PC-3 (cell line): Measurements from ENCODE around the gene BDNF. TPM values are rescaled to one million over a fixed set of nuclear protein-coding genes. Genes with fewer than 3 reads are reported as not detected.

Experiments used
- ATAC-seq: fragments of 200-7000 bp; cut with Tn5 transposase; 2 replicates; pipeline ENCODE4 v1.9.1; 2020; ENCODE audit warnings: mild to moderate bottlenecking, moderate library complexity
- BruUV-seq: library from RNA; stranded (reverse); fragments of 400-500 nt; replicated peaks from 2 replicates; lab custom pipeline; 2021; lab: Mats Ljungman, UMichigan
- CTCF ChIA-PET: fragments of 300-600 bp; sonication (Branson Sonifier 250); formaldehyde crosslinking; loops from one replicate; lab custom pipeline; 2022; ENCODE audit warnings: antibody characterized with exemption; lab: Charles Lee
- POLR2A ChIA-PET: fragments of 300-600 bp; sonication (Branson Sonifier 250); formaldehyde crosslinking; loops from one replicate; lab custom pipeline; 2022; ENCODE audit warnings: antibody characterized with exemption; ENCODE audit not compliant: unreplicated experiment; lab: Charles Lee
- DNase-seq: peaks from one replicate; pipeline ENCODE4 v3.0.0-alpha.2; 2015
- H2AFZ ChIP-seq: fragments of 300-600 bp; sonication (generic); 2 replicates; pipeline ENCODE4 v1.6.0; 2016; ENCODE audit warnings: antibody characterized with exemption, low read length
- H3F3A ChIP-seq: fragments of 300-600 bp; sonication (generic); one replicate; pipeline ENCODE4 v1.6.0; 2017; ENCODE audit warnings: antibody characterized with exemption, low read length, control low read depth, mild to moderate bottlenecking; ENCODE audit not compliant: unreplicated experiment
- H3K27ac ChIP-seq: fragments of 300-600 bp; sonication (generic); 2 replicates; pipeline ENCODE4 v1.5.1; 2016; ENCODE audit warnings: mild to moderate bottlenecking, low read length
- H3K27me3 ChIP-seq: fragments of 300-600 bp; sonication (generic); 2 replicates; pipeline ENCODE4 v1.6.1; 2016; ENCODE audit warnings: low read length, mixed read lengths
- H3K36me3 ChIP-seq: fragments of 300-600 bp; sonication (generic); 2 replicates; pipeline ENCODE4 v1.6.1; 2016; ENCODE audit warnings: low read depth, mixed run types, low read length, mixed read lengths
- H3K4me1 ChIP-seq: fragments of 300-600 bp; sonication (generic); 2 replicates; pipeline ENCODE4 v1.5.1; 2016; ENCODE audit warnings: low read length; ENCODE audit not compliant: insufficient read depth
- H3K4me2 ChIP-seq: fragments of 300-600 bp; sonication (generic); 2 replicates; pipeline ENCODE4 v1.6.0; 2016; ENCODE audit warnings: low read length
- H3K4me3 ChIP-seq: fragments of 300-600 bp; sonication (generic); 2 replicates; pipeline ENCODE4 v1.5.1; 2016; ENCODE audit warnings: mild to moderate bottlenecking, low read length, mixed read lengths
- H3K79me2 ChIP-seq: fragments of 300-600 bp; sonication (generic); 2 replicates; pipeline ENCODE4 v1.6.1; 2017; ENCODE audit warnings: low read length, mixed read lengths
- H3K9ac ChIP-seq: fragments of 300-600 bp; sonication (generic); 2 replicates; pipeline ENCODE4 v1.6.0; 2016; ENCODE audit warnings: mild to moderate bottlenecking, low read length
- H3K9me2 ChIP-seq: fragments of 300-600 bp; sonication (generic); replicated peaks from 2 replicates; pipeline ENCODE4 v1.6.1; 2016; ENCODE audit warnings: mixed run types, low read length, mixed read lengths
- H3K9me3 ChIP-seq: fragments of 300-600 bp; sonication (generic); 2 replicates; pipeline ENCODE4 v1.6.1; 2016; ENCODE audit warnings: low read length, mixed read lengths
- H4K20me1 ChIP-seq: fragments of 300-600 bp; sonication (generic); 2 replicates; pipeline ENCODE4 v1.6.1; 2016; ENCODE audit warnings: low read length, mixed read lengths
- EZH2 ChIP-seq: fragments of 300-600 bp; sonication (generic); IDR thresholded peaks from one replicate; pipeline ENCODE4 v1.6.1; 2017; ENCODE audit warnings: antibody characterized with exemption, mild to moderate bottlenecking, low read length; ENCODE audit not compliant: unreplicated experiment
- EZH2phosphoT487 ChIP-seq: fragments of 300-600 bp; sonication (generic); IDR thresholded peaks from 2 replicates; pipeline ENCODE4 v1.6.1; 2018; ENCODE audit warnings: mild to moderate bottlenecking, antibody characterized with exemption, low read length, borderline replicate concordance
- intact Hi-C: fragments of 100-400 bp; cut with micrococcal nuclease; formaldehyde crosslinking; loops from 2 replicates; pipeline ENCODE4 v1.9.0; 2023
- total RNA-seq: library from RNA; depleted of rRNA; stranded (reverse); fragments of >200 nt; gene quantifications from 2 replicates; pipeline ENCODE4 v1.2.3, GENCODE V29; 2014
- TF ChIP-seq, protein P1 (sequence below): fragments of 300-600 bp; sonication (generic); conservative IDR thresholded peaks from 2 replicates; pipeline ENCODE4 v1.5.1; 2017; ENCODE audit warnings: antibody characterized with exemption, low read depth, mild to moderate bottlenecking, low read length

BDNF gene
- total RNA-seq, 1 experiment from 2014 or later: 3.8 TPM

DNA sequence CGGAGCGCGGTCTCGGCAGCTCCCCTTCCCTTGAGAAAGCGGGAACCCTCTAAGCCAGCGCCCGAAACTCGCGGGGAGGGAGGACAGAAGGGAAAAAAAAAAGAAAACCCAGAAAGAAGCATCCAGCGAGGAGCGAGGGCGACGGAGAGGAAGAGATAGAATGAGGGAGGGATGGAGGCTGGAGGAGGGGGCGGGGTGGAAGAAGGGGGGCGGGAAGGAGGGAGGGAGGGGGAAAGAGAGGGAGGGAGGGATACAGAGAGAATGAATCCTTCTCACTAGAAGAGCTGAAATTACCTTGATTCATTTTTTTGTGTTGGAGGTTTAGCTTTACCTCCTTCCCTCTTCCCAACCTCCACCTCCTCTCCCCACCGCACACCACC is 19.3 kb upstream of the BDNF start:
- intact Hi-C loops: loop anchor here (1.0 to 5.0 kb wide), 6 partner anchors 51 to 808 kb away; partner anchors contain the start of genes KIF18A and METTL15
- H3K9me3 ChIP-seq: no peaks in the 10 kb centered on the region
- DNase-seq (no peak), ATAC-seq (no peak)
- peak overlapping the region; percentile 100 for H2AFZ ChIP-seq
- ChIA-PET CTCF (interaction anchor here (0.6 to 0.7 kb wide), 3 partner anchors 21 to 810 kb away, joined by 3 to 5 read pairs (median 3); no protein-coding TSS in a partner anchor), POLR2A (interaction anchor here (0.6 to 0.7 kb wide), 7 partner anchors 19 to 897 kb away, joined by 3 to 6 read pairs (median 4); partner anchors contain the start of genes BDNF, KIF18A and METTL15)
- BruUV-seq: no TSS peak
- no peaks in the 10 kb centered on the region for H3F3A ChIP-seq
- H3K79me2 ChIP-seq: no peaks in the 10 kb centered on the region
- no peaks in the 10 kb centered on the region for H3K36me3 ChIP-seq
- H3K4me2 ChIP-seq: peak overlapping the region; percentile 100
- H3K9me2 ChIP-seq: no peaks in the 10 kb centered on the region
- peaks cover 6% of the 10 kb centered on the region; the same call in 1 of the 2 replicates for H3K4me1 ChIP-seq
- H3K4me3 ChIP-seq: peak overlapping the region; percentile 97
- H3K27me3 ChIP-seq: no peaks in the 10 kb centered on the region
- no peaks in the 10 kb centered on the region for H4K20me1 ChIP-seq
- no peak for TF ChIP-seq EZH2phosphoT487
- TF ChIP-seq, protein P1, sequence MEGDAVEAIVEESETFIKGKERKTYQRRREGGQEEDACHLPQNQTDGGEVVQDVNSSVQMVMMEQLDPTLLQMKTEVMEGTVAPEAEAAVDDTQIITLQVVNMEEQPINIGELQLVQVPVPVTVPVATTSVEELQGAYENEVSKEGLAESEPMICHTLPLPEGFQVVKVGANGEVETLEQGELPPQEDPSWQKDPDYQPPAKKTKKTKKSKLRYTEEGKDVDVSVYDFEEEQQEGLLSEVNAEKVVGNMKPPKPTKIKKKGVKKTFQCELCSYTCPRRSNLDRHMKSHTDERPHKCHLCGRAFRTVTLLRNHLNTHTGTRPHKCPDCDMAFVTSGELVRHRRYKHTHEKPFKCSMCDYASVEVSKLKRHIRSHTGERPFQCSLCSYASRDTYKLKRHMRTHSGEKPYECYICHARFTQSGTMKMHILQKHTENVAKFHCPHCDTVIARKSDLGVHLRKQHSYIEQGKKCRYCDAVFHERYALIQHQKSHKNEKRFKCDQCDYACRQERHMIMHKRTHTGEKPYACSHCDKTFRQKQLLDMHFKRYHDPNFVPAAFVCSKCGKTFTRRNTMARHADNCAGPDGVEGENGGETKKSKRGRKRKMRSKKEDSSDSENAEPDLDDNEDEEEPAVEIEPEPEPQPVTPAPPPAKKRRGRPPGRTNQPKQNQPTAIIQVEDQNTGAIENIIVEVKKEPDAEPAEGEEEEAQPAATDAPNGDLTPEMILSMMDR: no peak
- no peak for TF ChIP-seq EZH2
- H3K9ac ChIP-seq: peak overlapping the region; percentile 65
- peak overlapping the region; percentile 69; the same call in 1 of the 2 replicates for H3K27ac ChIP-seq

DNA sequence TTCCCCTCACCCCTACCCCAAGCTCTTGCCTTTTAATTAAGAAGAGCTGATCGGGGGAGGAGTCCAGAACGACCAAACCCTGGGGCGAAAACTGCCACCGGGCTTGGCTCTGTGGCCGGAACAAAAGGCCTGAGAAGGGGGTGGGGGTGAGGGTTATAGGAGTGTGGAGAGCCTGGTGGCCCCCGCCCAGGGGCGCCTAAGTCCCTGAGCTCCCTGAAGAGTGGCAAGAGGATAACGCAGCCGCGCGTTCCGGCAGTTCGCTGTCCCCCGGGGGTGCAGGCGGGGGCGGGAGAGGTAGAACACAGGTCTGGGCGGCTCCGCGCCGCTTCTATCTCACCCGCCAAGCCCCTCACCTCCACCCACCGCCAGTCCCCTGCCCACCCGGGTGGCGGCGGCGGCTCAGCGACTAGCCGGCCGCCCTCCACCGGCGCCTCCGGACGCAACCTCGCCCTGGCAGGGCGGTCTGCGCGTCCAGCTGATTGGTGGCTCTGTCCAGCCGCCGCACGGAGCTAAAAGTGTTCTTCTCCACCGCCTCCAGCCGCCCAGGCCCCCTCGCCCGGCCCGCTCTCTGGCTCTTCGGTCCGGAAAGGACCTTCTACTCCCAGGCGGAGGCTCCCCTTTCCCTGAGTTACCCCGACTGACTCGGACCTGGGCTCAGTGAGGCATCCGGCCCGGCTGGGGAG is 18.7 kb upstream of the BDNF start:
- Histone ChIP-seq H4K20me1 (no peaks in the 10 kb centered on the region), H3F3A (no peaks in the 10 kb centered on the region), H3K9ac (peak overlapping the region; percentile 65), H2AFZ (peak overlapping the region; percentile 100), H3K27me3 (no peaks in the 10 kb centered on the region), H3K9me3 (no peaks in the 10 kb centered on the region), H3K4me2 (peak overlapping the region; percentile 100), H3K36me3 (no peaks in the 10 kb centered on the region), H3K79me2 (no peaks in the 10 kb centered on the region), H3K27ac (peak overlapping the region; percentile 69), H3K9me2 (no peaks in the 10 kb centered on the region), H3K4me3 (peak overlapping the region; percentile 97), H3K4me1 (peaks cover 6% of the 10 kb centered on the region; the same call in 1 of the 2 replicates)
- BruUV-seq: TSS peak; percentile 99
- DNase-seq (peak; percentile 47), ATAC-seq (peak; percentile 66)
- intact Hi-C loops: loop anchor here (1.0 to 5.0 kb wide), 7 partner anchors 52 to 808 kb away; partner anchors contain the start of genes KIF18A and METTL15
- ChIA-PET POLR2A (interaction anchor here (0.6 to 1.1 kb wide), 8 partner anchors 19 to 897 kb away, joined by 3 to 7 read pairs (median 4); partner anchors contain the start of genes BDNF, KIF18A and METTL15), CTCF (interaction anchor here (0.6 to 0.7 kb wide), 6 partner anchors 20 to 1146 kb away, joined by 3 to 9 read pairs (median 4); no protein-coding TSS in a partner anchor)
- TF ChIP-seq EZH2phosphoT487: no peak
- TF ChIP-seq, protein P1: no peak
- TF ChIP-seq EZH2: no peak
